Large intestine (tissue), 3 donors: ENCODE measurements around the gene TMEM120B. TPM values are rescaled to one million over a fixed set of nuclear protein-coding genes. Genes with fewer than 3 reads are reported as not detected.
"Not testable (repeated sequence)": the region's sequence is repeated elsewhere in the genome, so short reads cannot be mapped to it uniquely, and the experiment has no call there.

Experiments
- DNase-seq, 2 donors: peaks; one replicate each; pipeline versions ENCODE4 v3.0.0 to v3.0.0-alpha.2; 2013
- H3K27ac ChIP-seq: one replicate; pipeline ENCODE4 v1.5.1; 2013; ENCODE audit warnings: low read length
- H3K27me3 ChIP-seq: 2 replicates; pipeline ENCODE4 v1.6.1; 2013; ENCODE audit warnings: low read length; ENCODE audit not compliant: control insufficient read depth, insufficient read depth
- H3K36me3 ChIP-seq: 2 replicates; pipeline ENCODE4 v1.6.1; 2013; ENCODE audit warnings: low read length; ENCODE audit not compliant: control insufficient read depth, insufficient read depth
- H3K4me1 ChIP-seq: one replicate; pipeline ENCODE4 v1.6.1; 2013; ENCODE audit warnings: low read length; ENCODE audit not compliant: control insufficient read depth, insufficient read depth
- H3K4me3 ChIP-seq: one replicate; pipeline ENCODE4 v1.5.1; 2013; ENCODE audit warnings: low read length
- H3K9me3 ChIP-seq: one replicate; pipeline ENCODE4 v1.6.1; 2013; ENCODE audit warnings: mild to moderate bottlenecking, low read depth, low read length, moderate library complexity; ENCODE audit not compliant: control insufficient read depth
- WGBS: methylation state at CpG from one replicate; pipeline ENCODE4 v1.1.5; 2013; ENCODE audit warnings: low lambda C conversion rate; ENCODE audit not compliant: insufficient coverage; 5-methylcytosine and 5-hydroxymethylcytosine counted together
- polyA plus RNA-seq: library from polyadenylated mRNA; unstranded; fragments of 120-200 nt; gene quantifications from one replicate; pipeline ENCODE4 v1.2.1, GENCODE V29; 2013

The TMEM120B gene
- polyA plus RNA-seq, 1 donor, result 14.9 TPM

GRCh38 chr12:121790785-121791184 is 78.2 kb downstream of the TMEM120B start:
- H3K36me3 ChIP-seq, result peaks cover 20% of the 10 kb centered on the region
- no CpG with 5 or more reads among the region's 8 CpGs for WGBS
- H3K27ac ChIP-seq, result peak overlapping the region; percentile 94
- not testable (repeated sequence) for H3K9me3 ChIP-seq, H3K27me3 ChIP-seq, DNase-seq, H3K4me3 ChIP-seq
- H3K4me1 ChIP-seq, result peaks cover 73% of the 10 kb centered on the region

- H3K27me3 ChIP-seq, result no peaks in the 10 kb centered on the region
- no peaks in the 10 kb centered on the region for H3K9me3 ChIP-seq
- WGBS, result no CpG with 5 or more reads among the region's 14 CpGs
- peaks cover 26% of the 10 kb centered on the region for H3K36me3 ChIP-seq
- H3K4me1 ChIP-seq, result peaks cover 76% of the 10 kb centered on the region
- peak; percentile 93 to 96 for DNase-seq
- peak overlapping the region; percentile 94 for H3K27ac ChIP-seq
- H3K4me3 ChIP-seq, result peak overlapping the region; percentile 87
These were observed 79.4 kb downstream of the TMEM120B start for GRCh38 chr12:121791671-121792551.

- Histone ChIP-seq H3K27ac (peak overlapping the region; percentile 94), H3K9me3 (no peaks in the 10 kb centered on the region), H3K27me3 (no peaks in the 10 kb centered on the region), H3K36me3 (peaks cover 24% of the 10 kb centered on the region), H3K4me1 (peaks cover 77% of the 10 kb centered on the region), H3K4me3 (peak overlapping the region; percentile 87)
- peak in 1 of 2 donors; percentile 89 for DNase-seq
- no CpG with 5 or more reads among the region's 48 CpGs for WGBS
These were observed 80.3 kb downstream of the TMEM120B start for GRCh38 chr12:121792607-121793439.

- WGBS, result no CpG with 5 or more reads among the region's 36 CpGs
- no peaks in the 10 kb centered on the region for H3K9me3 ChIP-seq
- DNase-seq, result peak in 1 of 2 donors; percentile 66
- peak within 1 kb of the TSS; percentile 87 for H3K4me3 ChIP-seq
- H3K36me3 ChIP-seq, result peaks cover 21% of the 10 kb centered on the region
- H3K4me1 ChIP-seq, result peaks cover 77% of the 10 kb centered on the region
- peak within 1 kb of the TSS; percentile 94 for H3K27ac ChIP-seq
- no peaks in the 10 kb centered on the region for H3K27me3 ChIP-seq
These were observed 80.9 kb downstream of the TMEM120B start, which contains the start of gene RHOF for GRCh38 chr12:121793440-121793837. TSS of gene RHOF (minus strand) at chr12:121793688. CDS start at chr12:121793633, 55 bp downstream.

GRCh38 chr12:121793838-121794533 is 81.4 kb downstream of the TMEM120B start:
- H3K36me3 ChIP-seq, result peaks cover 18% of the 10 kb centered on the region
- peak overlapping the region; percentile 87 for H3K4me3 ChIP-seq
- peaks cover 78% of the 10 kb centered on the region for H3K4me1 ChIP-seq
- no peaks in the 10 kb centered on the region for H3K9me3 ChIP-seq
- no CpG with 5 or more reads among the region's 59 CpGs for WGBS
- DNase-seq, result peak; percentile 96 to 98
- peak overlapping the region; percentile 94 for H3K27ac ChIP-seq
- H3K27me3 ChIP-seq, result no peaks in the 10 kb centered on the region

GRCh38 chr12:121794534-121795033 is 82.0 kb downstream of the TMEM120B start:
- H3K4me3 ChIP-seq, result peak overlapping the region; percentile 14
- WGBS, result no CpG with 5 or more reads among the region's 13 CpGs

GRCh38 chr12:121795034-121795968 is 82.7 kb downstream of the TMEM120B start:
- DNase-seq, result peak; percentile 90
- Histone ChIP-seq H3K27me3 (no peaks in the 10 kb centered on the region), H3K36me3 (peaks cover 18% of the 10 kb centered on the region), H3K4me1 (peaks cover 71% of the 10 kb centered on the region), H3K4me3 (peak overlapping the region; percentile 14), H3K27ac (peak overlapping the region; percentile 94), H3K9me3 (no peaks in the 10 kb centered on the region)
- WGBS, result no CpG with 5 or more reads among the region's 15 CpGs

More at GRCh38 chr12:121794534-121795033, 82.0 kb downstream of the TMEM120B start:
- H3K27ac ChIP-seq, result peak overlapping the region; percentile 94
- peaks cover 78% of the 10 kb centered on the region for H3K4me1 ChIP-seq
- no peak for DNase-seq
- no peaks in the 10 kb centered on the region for H3K9me3 ChIP-seq
- no peaks in the 10 kb centered on the region for H3K27me3 ChIP-seq
- peaks cover 18% of the 10 kb centered on the region for H3K36me3 ChIP-seq

GRCh38 chr12:121796855-121797751 is 84.6 kb downstream of the TMEM120B start:
- no CpG with 5 or more reads among the region's 39 CpGs for WGBS
- Histone ChIP-seq H3K9me3 (peaks cover 3% of the 10 kb centered on the region), H3K4me1 (peaks cover 57% of the 10 kb centered on the region), H3K36me3 (peaks cover 18% of the 10 kb centered on the region), H3K27ac (peak overlapping the region; percentile 94), H3K27me3 (no peaks in the 10 kb centered on the region), H3K4me3 (peak overlapping the region; percentile 52)
- peak; percentile 97 to 99 for DNase-seq
